K562 (cell line): ENCODE data around the gene TARS3. TPM values are rescaled to one million over a fixed set of nuclear protein-coding genes. Genes with fewer than 3 reads are reported as not detected.

Experiments used
- ATAC-seq: fragments of 200-7000 bp; cut with Tn5 transposase; 3 replicates; pipeline ENCODE4 v1.9.1; 2020; ENCODE audit warnings: moderate library complexity
- BruUV-seq: library from RNA; stranded (reverse); fragments of 400-500 nt; replicated peaks from 2 replicates; lab custom pipeline; 2021; lab: Mats Ljungman, UMichigan
- CTCF ChIA-PET: fragments of 300-600 bp; formaldehyde crosslinking; extraction: SDS; loops from one replicate; lab custom pipeline; 2021; ENCODE audit warnings: low intra/inter-chr PET ratio; lab: Yijun Ruan, JAX
- POLR2A ChIA-PET: fragments of 300-600, 350-650 bp; sonication (Branson Sonifier 250); formaldehyde crosslinking; extraction: SDS; loops from one replicate; lab custom pipeline; 2021; ENCODE audit warnings: antibody characterized with exemption, inconsistent platforms; lab: Yijun Ruan, JAX
- DNase-seq, 4 experiments: peaks; one replicate each; pipeline versions ENCODE4 v3.0.0 to v3.0.0-alpha.2; 2011 to 2018; ENCODE audit warnings: low spot score in 3 of 4, mixed read lengths in 3 of 4; ENCODE audit errors: extremely low read depth in 1 of 4
- FAIRE-seq: peaks from 2 replicates; lab custom pipeline; 2011; peaks lifted over from hg19 to GRCh38; lab: Jason Lieb, UNC
- H2AFZ ChIP-seq: 2 replicates; pipeline ENCODE4 v1.6.0; 2011; ENCODE audit warnings: low read depth, low read length, control low read depth, inconsistent platforms
- H3K27ac ChIP-seq: fragments of 200-600 bp; 3 replicates; pipeline ENCODE4 v1.8.0; 2011; ENCODE audit warnings: low read depth, mild to moderate bottlenecking, control low read depth, inconsistent platforms, low read length, moderate library complexity, mixed read lengths; ENCODE audit errors: extremely low read depth
- H3K27me3 ChIP-seq, 2 experiments: fragments of 300-600 bp in 1 of 2; 2 replicates in 1 of 2; 3 replicates in 1 of 2; pipeline versions ENCODE4 v1.6.0 to v1.8.0; 2011; ENCODE audit warnings: inconsistent platforms in 2 of 2, low read length in 2 of 2, mild to moderate bottlenecking in 1 of 2, mixed read lengths in 1 of 2, moderate library complexity in 1 of 2; ENCODE audit not compliant: control insufficient read depth in 2 of 2, insufficient read depth in 2 of 2
- H3K36me3 ChIP-seq: fragments of 300-600 bp; 3 replicates; pipeline ENCODE4 v1.8.0; 2011; ENCODE audit warnings: mild to moderate bottlenecking, low read length, inconsistent platforms; ENCODE audit not compliant: control insufficient read depth, insufficient read depth
- H3K4me1 ChIP-seq, 2 experiments: fragments of 200-600 bp in 1 of 2; replicated peaks in 1 of 2; 2 replicates in 1 of 2; 3 replicates in 1 of 2; pipeline versions ENCODE4 v1.5.1 to v1.8.0; 2011; ENCODE audit warnings: inconsistent platforms in 2 of 2, low read length in 2 of 2, mild to moderate bottlenecking in 1 of 2, mixed read lengths in 1 of 2, moderate library complexity in 1 of 2; ENCODE audit not compliant: control insufficient read depth in 2 of 2, insufficient read depth in 2 of 2
- H3K4me2 ChIP-seq: 2 replicates; pipeline ENCODE4 v1.6.1; 2011; ENCODE audit warnings: low read length, control low read depth, inconsistent platforms, mixed read lengths; ENCODE audit not compliant: insufficient read depth
- H3K4me3 ChIP-seq: fragments of 200-600 bp; sonication (generic), shearing (Covaris generic); 2 replicates; pipeline ENCODE4 v1.5.1; 2016; ENCODE audit warnings: control low read depth, inconsistent platforms
- H3K79me2 ChIP-seq: fragments of 200-600 bp; 3 replicates; pipeline ENCODE4 v1.8.0; 2011; ENCODE audit warnings: low read length, inconsistent platforms; ENCODE audit not compliant: control insufficient read depth, insufficient read depth
- H3K9ac ChIP-seq, 2 experiments: 2 replicates each; pipeline versions ENCODE4 v1.6.0 to v1.6.1; 2011; ENCODE audit warnings: low read depth in 2 of 2, low read length in 2 of 2, control low read depth in 1 of 2, inconsistent platforms in 1 of 2, mild to moderate bottlenecking in 1 of 2, mixed read lengths in 1 of 2; ENCODE audit not compliant: insufficient read depth in 1 of 2
- H3K9me1 ChIP-seq: one replicate; pipeline ENCODE4 v1.6.0; 2011; ENCODE audit warnings: inconsistent platforms, mild to moderate bottlenecking, low read length, moderate library complexity; ENCODE audit not compliant: control insufficient read depth, insufficient read depth
- H3K9me3 ChIP-seq: replicated peaks from 2 replicates; pipeline ENCODE4 v1.5.1; 2011; ENCODE audit warnings: low read depth, low read length, inconsistent platforms; ENCODE audit not compliant: control insufficient read depth, insufficient read depth
- H4K20me1 ChIP-seq: replicated peaks from 2 replicates; pipeline ENCODE4 v1.6.1; 2011; ENCODE audit warnings: low read length, inconsistent platforms, mixed read lengths; ENCODE audit not compliant: control insufficient read depth, insufficient read depth
- CCAR2 ChIP-seq: fragments of 200-400 bp; formaldehyde crosslinking; IDR thresholded peaks from 2 replicates; pipeline ENCODE4 v1.6.1; 2017; ENCODE audit warnings: mild to moderate bottlenecking, low read depth, low read length
- CHCHD3 ChIP-seq: fragments of 250-450 bp; sonication (Bioruptor Pico); IDR thresholded peaks from 2 replicates; pipeline ENCODE4 v2.1.2; 2022; ENCODE audit warnings: mild to moderate bottlenecking
- NFRKB ChIP-seq: fragments of 450-650 bp; IDR thresholded peaks from 2 replicates; pipeline ENCODE4 v1.6.1; 2016; ENCODE audit warnings: low read depth
- RBM15 ChIP-seq: fragments of 200-400 bp; formaldehyde crosslinking; IDR thresholded peaks from 2 replicates; pipeline ENCODE4 v1.6.1; 2018; ENCODE audit warnings: mild to moderate bottlenecking, low read length, moderate library complexity; ENCODE audit not compliant: insufficient read depth
- SAFB2 ChIP-seq: fragments of 200-400 bp; formaldehyde crosslinking; IDR thresholded peaks from 2 replicates; pipeline ENCODE4 v1.6.1; 2018; ENCODE audit warnings: borderline replicate concordance, low read length, low read depth, moderate library complexity; ENCODE audit not compliant: severe bottlenecking
- SETDB1 ChIP-seq: IDR thresholded peaks from one replicate; pipeline ENCODE4 v1.6.1; 2012; ENCODE audit warnings: low read length, control low read depth, inconsistent platforms
- ZNF282 ChIP-seq: sonication (generic); formaldehyde crosslinking; IDR thresholded peaks from 2 replicates; pipeline ENCODE4 v1.8.1; 2023; ENCODE audit warnings: missing genetic modification reagents
- ZNF584 ChIP-seq: fragments of 200-800 bp; sonication (Bioruptor generic); IDR thresholded peaks from 2 replicates; pipeline ENCODE4 v1.6.1; 2016; ENCODE audit warnings: low read depth, mild to moderate bottlenecking, missing genetic modification characterization, missing compliant biosample characterization
- WGBS: fragments of 100-300 bp; shearing (Covaris generic); methylation state at CpG from one replicate; pipeline ENCODE4 v1.1.6; 2016; ENCODE audit warnings: low coverage, mixed read lengths; ENCODE audit not compliant: insufficient coverage; ENCODE audit errors: missing lambda C conversion rate; 5-methylcytosine and 5-hydroxymethylcytosine counted together
- in situ Hi-C: fragments of 300-500 bp; cut with MboI; formaldehyde crosslinking; loops from 4 replicates; pipeline ENCODE4 v1.15.0; 2018; ENCODE audit warnings: inconsistent platforms, mixed read lengths
- intact Hi-C: fragments of 100-400 bp; cut with micrococcal nuclease; formaldehyde crosslinking; loops from 2 replicates; pipeline ENCODE4 v1.14.2; 2022
- polyA plus RNA-seq, 8 experiments: library from polyadenylated mRNA; depleted of rRNA in 4 of 8; stranded (reverse) in 5 of 8; unstranded in 3 of 8; fragments of >200 nt; fragmentation: Nextera tagmentation in 2 of 8; fragmentation: Illumina TruSeq in 1 of 8; extraction: Ambion mirVana in 2 of 8; extraction: Trizol in 1 of 8; gene quantifications; 2 replicates each; pipeline versions ENCODE4 v1.2.1 to v1.2.3, GENCODE V29; 2011 to 2014; ENCODE audit warnings: inconsistent platforms in 1 of 8, missing spikeins in 1 of 8
- total RNA-seq, 7 experiments: library from RNA; depleted of rRNA in 6 of 7; stranded (reverse); fragments of >200 nt in 6 of 7; fragmentation: Illumina TruSeq in 2 of 7; extraction: Trizol in 2 of 7; gene quantifications; 2 replicates each; pipeline versions ENCODE4 v1.2.1 to v1.2.3, GENCODE V29; 2011 to 2021; ENCODE audit warnings: low replicate concordance in 1 of 7
- TF ChIP-seq, protein P1 (sequence below): sonication (generic); formaldehyde crosslinking; IDR thresholded peaks from 2 replicates; pipeline ENCODE4 v1.8.1; 2023; ENCODE audit warnings: mild to moderate bottlenecking, missing genetic modification reagents

The TARS3 gene
- total and polyA plus RNA-seq, 9 of the 15 experiments (the other 6 are each of a cell fraction or from before 2014, with no cell fraction given), result 2.1 to 14.7 (median 9.8) TPM

DNA sequence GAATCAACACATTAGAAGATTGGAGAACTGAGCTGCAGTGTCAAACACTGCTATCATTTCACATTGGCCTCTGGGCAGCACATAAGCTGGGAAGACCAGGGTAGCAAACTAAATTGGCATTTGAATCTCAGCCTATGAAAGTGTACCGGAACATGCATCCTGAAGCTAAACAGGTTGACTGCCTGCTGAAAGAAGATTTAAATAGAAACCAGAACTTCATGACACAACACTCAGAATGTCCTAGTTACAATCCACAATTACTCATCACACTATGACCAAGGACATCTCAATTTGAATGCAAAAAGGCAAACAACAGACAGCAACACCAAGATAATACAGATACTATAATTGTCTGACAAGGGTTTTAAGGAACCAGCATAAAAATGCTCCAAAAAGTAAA, 98.3 kb downstream of the TARS3 start:
- POLR2A ChIA-PET, result no interaction called here
- Histone ChIP-seq H3K4me1 (no peaks in the 10 kb centered on the region; a peak in 1 of 5 replicates), H4K20me1 (no peaks in the 10 kb centered on the region), H3K79me2 (no peaks in the 10 kb centered on the region), H3K4me2 (no peak overlapping the region), H3K27me3 (no peaks in the 10 kb centered on the region), H3K9ac (no peak overlapping the region), H3K36me3 (no peaks in the 10 kb centered on the region), H3K4me3 (no peak overlapping the region), H3K27ac (no peak overlapping the region), H2AFZ (no peak overlapping the region), H3K9me1 (no peaks in the 10 kb centered on the region), H3K9me3 (peaks cover 10% of the 10 kb centered on the region)
- DNase-seq (no peak), ATAC-seq (no peak), FAIRE-seq (no peak)
- BruUV-seq, result no TSS peak
- in situ Hi-C loops (no loop called here), intact Hi-C loops (no loop called here)
- TF ChIP-seq SAFB2, result no peak
- TF ChIP-seq ZNF282 (CRISPR knock-in tag), result no peak
- TF ChIP-seq RBM15, result no peak
- TF ChIP-seq, protein P1, sequence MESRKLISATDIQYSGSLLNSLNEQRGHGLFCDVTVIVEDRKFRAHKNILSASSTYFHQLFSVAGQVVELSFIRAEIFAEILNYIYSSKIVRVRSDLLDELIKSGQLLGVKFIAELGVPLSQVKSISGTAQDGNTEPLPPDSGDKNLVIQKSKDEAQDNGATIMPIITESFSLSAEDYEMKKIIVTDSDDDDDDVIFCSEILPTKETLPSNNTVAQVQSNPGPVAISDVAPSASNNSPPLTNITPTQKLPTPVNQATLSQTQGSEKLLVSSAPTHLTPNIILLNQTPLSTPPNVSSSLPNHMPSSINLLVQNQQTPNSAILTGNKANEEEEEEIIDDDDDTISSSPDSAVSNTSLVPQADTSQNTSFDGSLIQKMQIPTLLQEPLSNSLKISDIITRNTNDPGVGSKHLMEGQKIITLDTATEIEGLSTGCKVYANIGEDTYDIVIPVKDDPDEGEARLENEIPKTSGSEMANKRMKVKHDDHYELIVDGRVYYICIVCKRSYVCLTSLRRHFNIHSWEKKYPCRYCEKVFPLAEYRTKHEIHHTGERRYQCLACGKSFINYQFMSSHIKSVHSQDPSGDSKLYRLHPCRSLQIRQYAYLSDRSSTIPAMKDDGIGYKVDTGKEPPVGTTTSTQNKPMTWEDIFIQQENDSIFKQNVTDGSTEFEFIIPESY, result no peak
- no peak for TF ChIP-seq NFRKB
- no peak for TF ChIP-seq ZNF584 (CRISPR knock-in tag)
- TF ChIP-seq CHCHD3 (CRISPR knock-in tag), result no peak
- no peak for TF ChIP-seq CCAR2
- TF ChIP-seq SETDB1, result no peak
- CTCF ChIA-PET, result no interaction called here
- WGBS, result 87% methylated on average over 1 of the region's 1 CpG
